ENCODE data around the gene DGAT2.

DGAT2 gene

DNA sequence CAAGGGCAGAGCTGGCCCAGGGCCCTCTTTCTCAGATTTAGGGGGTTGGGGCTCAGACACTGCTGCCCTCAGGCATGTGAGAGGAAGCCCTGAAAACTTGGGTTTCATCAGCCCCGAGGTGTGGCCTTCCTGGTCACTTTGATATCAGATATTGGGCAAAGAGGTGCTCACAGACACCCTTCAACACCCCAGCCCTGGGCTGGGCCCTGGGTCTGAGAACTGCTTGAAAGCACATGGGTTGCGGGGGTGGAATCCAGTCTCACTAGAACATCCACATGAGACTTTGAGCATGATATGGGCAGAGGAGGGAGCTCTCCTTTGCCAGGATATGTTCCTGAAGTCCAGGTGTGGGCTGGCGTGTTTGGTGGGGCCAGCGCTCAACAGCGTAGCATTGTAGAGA is 10.4 kb downstream of the DGAT2 start:
- in situ Hi-C loops (cut with MboI; ENCODE audit: low sequenced_read_pairs): no loop called here
- Histone ChIP-seq H3K4me1 (no peaks in the 10 kb centered on the region), H3K27me3 (ENCODE audit: low read depth) (no peaks in the 10 kb centered on the region), H3K4me3 (no peak overlapping the region), H3K9me3 (no peaks in the 10 kb centered on the region), H3K36me3 (replicated peaks) (no peaks in the 10 kb centered on the region)
- DNase-seq (ENCODE audit: low spot score in 2 of 2): no peak

DNA sequence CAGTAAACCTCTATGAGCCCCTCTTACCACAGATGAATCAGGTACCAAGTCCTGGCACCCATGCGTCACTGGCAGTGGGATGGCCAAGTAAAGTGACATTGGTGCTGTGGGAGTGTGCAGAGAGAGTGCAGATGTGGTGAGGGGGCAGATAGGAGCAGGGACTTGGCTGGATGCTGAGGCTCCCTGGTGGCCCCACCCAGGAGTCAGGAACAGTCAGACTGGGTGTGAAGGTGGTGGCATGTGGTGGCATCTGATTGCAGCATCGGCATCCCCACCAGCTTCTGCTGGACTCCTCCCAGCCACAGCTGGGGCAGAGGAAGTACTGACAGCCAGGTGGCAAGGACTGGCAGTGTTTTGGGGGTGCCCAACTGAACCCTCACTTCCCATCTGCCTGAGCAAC is 11.4 kb downstream of the DGAT2 start:
- H3K27me3 ChIP-seq (ENCODE audit: low read depth): no peaks in the 10 kb centered on the region
- DNase-seq (ENCODE audit: low spot score in 2 of 2): no peak
- H3K36me3 ChIP-seq (replicated peaks): no peaks in the 10 kb centered on the region
- H3K9me3 ChIP-seq: no peaks in the 10 kb centered on the region
- H3K4me3 ChIP-seq: no peak overlapping the region
- H3K4me1 ChIP-seq: no peaks in the 10 kb centered on the region
- in situ Hi-C loops (cut with MboI; ENCODE audit: low sequenced_read_pairs): no loop called here

DNA sequence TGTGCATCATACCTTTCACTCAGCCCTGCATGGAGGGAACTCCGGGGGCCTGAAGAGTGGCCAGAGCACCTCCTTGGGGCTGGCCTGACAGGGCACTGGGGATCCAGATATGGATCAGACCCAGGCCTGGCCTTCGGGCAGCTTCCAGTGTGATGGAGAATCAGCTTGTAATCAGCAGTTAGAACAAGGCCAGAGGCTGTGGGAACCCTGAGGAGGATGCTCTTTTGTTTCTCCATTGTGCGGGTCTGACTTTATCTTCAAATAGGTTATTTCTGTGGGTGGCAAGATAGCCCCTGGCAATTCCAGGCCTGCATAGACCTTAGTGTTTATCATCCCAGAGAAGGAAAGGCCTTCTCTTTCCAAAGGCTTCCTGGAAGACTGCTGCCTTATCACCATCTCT is 12.3 kb downstream of the DGAT2 start:
- H3K4me3 ChIP-seq: no peak overlapping the region
- DNase-seq (ENCODE audit: low spot score in 2 of 2): no peak
- H3K27me3 ChIP-seq (ENCODE audit: low read depth): no peaks in the 10 kb centered on the region
- no peaks in the 10 kb centered on the region for H3K36me3 ChIP-seq (replicated peaks)
- in situ Hi-C loops (cut with MboI; ENCODE audit: low sequenced_read_pairs): no loop called here
- no peaks in the 10 kb centered on the region for H3K9me3 ChIP-seq
- H3K4me1 ChIP-seq: no peaks in the 10 kb centered on the region

DNA sequence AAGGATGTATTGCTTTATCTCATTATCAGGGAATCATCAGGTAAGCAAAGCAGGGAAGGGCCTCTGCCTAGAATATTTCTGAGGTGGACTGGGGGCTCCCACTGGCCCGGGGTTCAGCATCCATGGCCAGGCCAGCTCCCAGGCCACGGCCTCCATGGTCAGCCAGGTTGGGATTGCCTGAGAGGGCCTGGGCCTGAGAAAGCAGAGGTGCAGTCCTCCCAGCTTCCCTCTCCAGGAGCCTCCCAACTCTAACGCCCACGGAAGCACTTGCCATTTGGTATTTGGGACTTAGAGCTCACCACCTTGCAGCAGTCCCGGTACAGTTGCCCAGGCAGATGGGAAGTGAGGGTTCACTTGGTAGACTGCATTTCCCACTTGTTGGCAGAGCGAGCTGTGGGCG is 12.7 kb downstream of the DGAT2 start:
- H3K36me3 ChIP-seq (replicated peaks): no peaks in the 10 kb centered on the region
- H3K4me3 ChIP-seq: no peak overlapping the region
- H3K9me3 ChIP-seq: no peaks in the 10 kb centered on the region
- H3K27me3 ChIP-seq (ENCODE audit: low read depth): no peaks in the 10 kb centered on the region
- no peaks in the 10 kb centered on the region for H3K4me1 ChIP-seq
- in situ Hi-C loops (cut with MboI; ENCODE audit: low sequenced_read_pairs): no loop called here
- DNase-seq (ENCODE audit: low spot score in 2 of 2): no peak

DNA sequence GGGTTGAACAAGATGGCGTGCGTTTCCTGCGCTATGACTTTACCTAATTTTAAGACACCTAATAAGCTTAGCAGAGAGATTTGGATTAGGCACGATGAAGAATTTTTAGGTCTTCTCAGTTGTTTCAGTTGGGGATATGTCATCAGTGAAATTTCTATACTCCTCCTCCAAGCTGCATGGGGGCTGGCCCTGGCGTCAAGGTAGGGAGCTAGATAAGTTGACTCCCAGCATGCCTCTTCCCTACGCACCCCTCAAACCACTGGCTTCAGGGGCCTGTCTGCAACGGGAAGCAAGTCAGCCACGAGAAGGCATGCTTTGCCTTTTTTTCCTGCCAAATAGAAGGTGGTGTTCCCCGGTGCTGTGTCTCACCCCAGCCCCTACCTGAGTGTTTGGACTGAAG is 13.3 kb downstream of the DGAT2 start:
- Histone ChIP-seq H3K27me3 (ENCODE audit: low read depth) (no peaks in the 10 kb centered on the region), H3K4me1 (no peaks in the 10 kb centered on the region), H3K36me3 (replicated peaks) (no peaks in the 10 kb centered on the region), H3K9me3 (no peaks in the 10 kb centered on the region), H3K4me3 (no peak overlapping the region)
- DNase-seq (ENCODE audit: low spot score in 2 of 2): no peak
- in situ Hi-C loops (cut with MboI; ENCODE audit: low sequenced_read_pairs): no loop called here

DNA sequence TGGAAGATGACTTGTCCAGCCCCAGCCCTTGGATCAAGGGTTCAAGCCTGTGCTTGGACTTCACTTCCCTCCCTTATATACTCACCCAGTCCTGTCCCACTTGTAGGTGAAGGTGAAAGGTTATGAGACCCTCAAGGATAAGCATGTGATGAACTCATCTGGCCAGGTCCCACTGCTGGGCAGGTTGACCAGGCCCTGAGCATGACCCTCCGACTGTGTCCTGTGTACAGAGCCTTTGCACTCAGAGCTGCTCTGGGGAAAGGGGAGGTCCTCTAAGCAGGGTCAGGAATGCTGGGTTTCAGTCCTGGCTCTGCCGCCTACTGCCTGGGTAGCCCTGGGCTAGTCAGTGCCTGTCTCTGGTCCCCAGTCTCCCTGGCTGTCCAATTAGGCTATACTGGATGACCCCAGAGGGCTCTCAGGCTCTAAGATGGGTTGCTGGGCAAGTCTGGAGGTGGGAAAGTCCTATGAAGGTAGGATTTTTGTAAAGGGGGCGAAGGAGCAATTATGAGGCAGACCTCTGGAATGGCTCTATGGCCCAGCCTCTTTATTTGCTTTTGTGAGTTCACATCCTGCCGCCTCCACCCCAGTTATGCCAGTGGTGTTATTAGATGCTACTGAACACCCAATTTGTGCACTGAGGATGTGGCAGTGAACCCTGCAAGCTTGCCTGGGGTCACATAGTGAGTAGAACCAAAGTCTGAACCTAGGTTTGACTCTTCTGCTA is 14.1 kb downstream of the DGAT2 start:
- no peaks in the 10 kb centered on the region for H3K9me3 ChIP-seq
- H3K4me1 ChIP-seq: no peaks in the 10 kb centered on the region
- no peak overlapping the region for H3K4me3 ChIP-seq
- no peaks in the 10 kb centered on the region for H3K36me3 ChIP-seq (replicated peaks)
- DNase-seq (ENCODE audit: low spot score in 2 of 2): no peak
- in situ Hi-C loops (cut with MboI; ENCODE audit: low sequenced_read_pairs): no loop called here
- no peaks in the 10 kb centered on the region for H3K27me3 ChIP-seq (ENCODE audit: low read depth)

DNA sequence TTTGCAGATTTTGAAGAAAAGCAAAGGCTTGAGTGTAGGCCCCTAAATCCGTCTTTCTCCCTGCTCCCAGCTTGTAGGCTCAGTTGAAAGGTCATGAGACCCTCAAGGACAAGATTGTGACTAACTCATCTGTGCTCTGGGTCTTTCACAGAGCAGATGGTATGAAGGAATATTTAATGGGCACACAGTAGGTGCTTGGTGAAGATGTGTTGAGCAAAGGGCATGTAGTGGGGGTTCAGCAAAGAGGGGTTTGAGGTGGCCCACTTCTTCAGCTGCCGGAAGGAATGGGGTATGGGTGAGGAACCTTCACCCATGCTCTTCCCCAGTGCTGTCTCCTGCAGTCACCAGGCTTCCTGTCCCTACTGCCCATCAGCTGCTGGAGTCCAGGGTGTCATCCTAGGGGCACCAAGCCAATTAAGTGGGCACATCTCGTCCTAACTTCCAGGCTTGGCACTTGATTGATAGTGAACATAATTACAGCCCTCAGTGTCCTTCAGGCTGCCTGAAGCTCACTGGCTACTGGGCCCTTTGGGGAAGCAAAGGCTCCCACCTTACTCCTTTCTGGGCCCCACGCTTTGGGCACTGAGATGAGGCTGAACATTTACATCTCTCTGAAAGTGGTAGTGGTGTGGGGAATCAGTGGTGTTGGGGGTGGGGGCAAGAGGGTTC is 15.0 kb downstream of the DGAT2 start:
- Histone ChIP-seq H3K36me3 (replicated peaks) (no peaks in the 10 kb centered on the region), H3K27me3 (ENCODE audit: low read depth) (no peaks in the 10 kb centered on the region), H3K9me3 (no peaks in the 10 kb centered on the region), H3K4me1 (no peaks in the 10 kb centered on the region), H3K4me3 (no peak overlapping the region)
- in situ Hi-C loops (cut with MboI; ENCODE audit: low sequenced_read_pairs): no loop called here
- DNase-seq (ENCODE audit: low spot score in 2 of 2): no peak

DNA sequence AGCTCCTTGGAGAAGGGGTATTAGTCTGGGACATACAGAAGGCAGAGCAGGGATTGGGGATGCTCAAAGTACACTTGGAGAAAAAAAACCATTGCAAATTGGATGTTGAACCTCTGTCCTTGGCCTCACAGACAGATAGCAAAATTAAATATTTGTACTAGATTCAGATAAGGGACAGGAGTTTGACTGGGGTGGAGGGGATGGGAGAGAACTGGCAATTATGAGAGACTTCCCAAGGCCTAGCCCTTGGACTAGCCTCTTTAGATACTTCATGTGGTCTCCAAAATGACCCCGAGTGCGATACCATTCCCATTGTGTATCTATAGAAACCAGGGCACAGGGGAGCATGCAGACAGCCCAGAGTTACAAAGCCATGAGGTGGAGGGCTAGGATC is 15.5 kb downstream of the DGAT2 start:
- Histone ChIP-seq H3K4me3 (no peak overlapping the region), H3K36me3 (replicated peaks) (no peaks in the 10 kb centered on the region), H3K4me1 (no peaks in the 10 kb centered on the region), H3K27me3 (ENCODE audit: low read depth) (no peaks in the 10 kb centered on the region), H3K9me3 (no peaks in the 10 kb centered on the region)
- DNase-seq (ENCODE audit: low spot score in 2 of 2): no peak
- in situ Hi-C loops (cut with MboI; ENCODE audit: low sequenced_read_pairs): no loop called here

DNA sequence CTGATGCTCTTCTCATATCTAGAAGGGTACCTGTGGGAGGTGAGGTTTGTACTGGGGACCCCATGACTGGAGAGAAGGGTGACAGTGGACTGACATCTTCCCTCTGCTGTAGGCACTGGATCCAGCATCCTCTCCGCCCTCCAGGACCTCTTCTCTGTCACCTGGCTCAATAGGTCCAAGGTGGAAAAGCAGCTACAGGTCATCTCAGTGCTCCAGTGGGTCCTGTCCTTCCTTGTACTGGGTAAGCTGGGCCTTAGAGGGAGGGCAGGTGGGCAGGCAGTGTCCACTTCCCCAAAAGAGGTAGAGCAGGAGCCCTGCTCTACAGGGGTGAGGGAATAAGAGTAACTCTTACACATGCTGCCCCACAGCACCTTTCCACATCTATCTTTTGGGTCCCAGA is 15.9 kb downstream of the DGAT2 start:
- Histone ChIP-seq H3K4me3 (no peak overlapping the region), H3K9me3 (no peaks in the 10 kb centered on the region), H3K36me3 (replicated peaks) (no peaks in the 10 kb centered on the region), H3K27me3 (ENCODE audit: low read depth) (no peaks in the 10 kb centered on the region), H3K4me1 (no peaks in the 10 kb centered on the region)
- in situ Hi-C loops (cut with MboI; ENCODE audit: low sequenced_read_pairs): no loop called here
- no peak for DNase-seq (ENCODE audit: low spot score in 2 of 2)

DNA sequence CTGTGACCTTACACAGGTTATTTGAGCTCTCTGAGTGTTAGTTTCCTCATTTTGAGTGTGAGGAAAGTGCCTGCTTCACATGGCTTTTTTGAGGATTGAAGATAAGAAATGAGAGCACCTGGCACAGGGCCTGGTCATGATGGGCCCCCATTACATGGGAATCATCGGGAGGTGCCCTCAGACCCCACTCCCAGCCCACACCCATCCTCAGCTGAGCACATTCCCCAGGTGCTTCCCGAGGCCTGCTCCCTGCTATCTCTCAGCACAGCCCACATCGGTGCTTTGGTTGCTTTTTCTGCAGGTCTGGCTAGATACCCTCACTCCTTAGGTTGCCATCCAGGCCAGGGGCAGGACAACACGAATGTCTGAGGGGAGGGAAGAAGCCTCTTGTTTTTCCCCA is 16.6 kb downstream of the DGAT2 start:
- Histone ChIP-seq H3K9me3 (no peaks in the 10 kb centered on the region), H3K4me3 (no peak overlapping the region), H3K27me3 (ENCODE audit: low read depth) (no peaks in the 10 kb centered on the region), H3K4me1 (no peaks in the 10 kb centered on the region), H3K36me3 (replicated peaks) (no peaks in the 10 kb centered on the region)
- DNase-seq (ENCODE audit: low spot score in 2 of 2): no peak
- in situ Hi-C loops (cut with MboI; ENCODE audit: low sequenced_read_pairs): no loop called here

DNA sequence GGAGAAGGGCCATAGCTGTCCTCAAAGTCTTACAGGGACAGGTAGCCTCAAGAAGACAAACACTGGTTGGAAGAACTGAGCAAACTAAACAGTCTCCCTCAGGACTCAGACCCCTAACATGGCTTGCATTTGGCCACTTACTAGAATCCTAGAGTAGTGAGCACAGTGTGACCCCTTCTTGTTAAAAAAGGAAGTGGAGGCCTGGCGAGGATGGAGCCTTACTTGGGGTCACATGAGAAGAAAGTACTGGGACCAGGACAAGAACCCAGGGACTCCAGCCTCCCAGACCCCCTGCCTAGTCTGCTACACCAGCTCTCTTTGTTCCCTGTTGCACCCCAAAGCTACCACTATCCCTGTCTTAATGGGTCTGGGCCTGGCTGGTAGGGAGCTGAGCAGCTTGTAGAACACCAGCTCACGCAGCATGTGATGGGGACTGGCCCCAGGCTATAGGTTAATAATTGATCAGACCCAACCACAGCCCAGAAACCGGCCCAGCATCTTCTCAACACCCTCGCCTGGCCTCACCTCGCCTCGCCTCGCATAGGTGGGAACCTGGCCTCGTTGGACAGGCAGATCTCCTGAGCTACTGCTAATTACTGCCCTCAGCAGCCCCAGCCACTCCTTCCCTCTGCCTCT is 17.6 kb downstream of the DGAT2 start:
- in situ Hi-C loops (cut with MboI; ENCODE audit: low sequenced_read_pairs): no loop called here
- Histone ChIP-seq H3K9me3 (no peaks in the 10 kb centered on the region), H3K27me3 (ENCODE audit: low read depth) (no peaks in the 10 kb centered on the region), H3K4me1 (no peaks in the 10 kb centered on the region), H3K36me3 (replicated peaks) (no peaks in the 10 kb centered on the region), H3K4me3 (no peak overlapping the region)
- no peak for DNase-seq (ENCODE audit: low spot score in 2 of 2)

DNA sequence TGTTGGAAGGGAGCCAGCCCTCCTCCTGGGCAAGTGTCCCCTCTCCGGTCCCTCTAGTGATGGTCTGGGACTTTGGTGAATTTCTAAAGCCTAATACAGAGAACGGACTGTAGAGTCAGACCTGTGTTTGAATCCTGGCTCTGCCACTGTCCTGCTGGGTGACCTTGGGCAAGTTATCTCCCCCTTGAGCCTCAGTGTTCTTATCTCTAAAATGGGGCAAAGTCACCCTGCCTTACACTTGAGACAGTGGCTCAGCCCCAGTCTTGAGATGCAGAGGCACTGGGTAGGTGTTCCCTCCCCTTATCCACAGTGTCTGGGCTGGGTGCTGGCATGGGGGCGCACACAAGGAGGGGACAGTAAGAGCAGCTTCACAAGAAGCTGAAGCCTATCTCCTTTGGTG is 20.9 kb downstream of the DGAT2 start:
- H3K27me3 ChIP-seq (ENCODE audit: low read depth): no peaks in the 10 kb centered on the region
- in situ Hi-C loops (cut with MboI; ENCODE audit: low sequenced_read_pairs): no loop called here
- no peaks in the 10 kb centered on the region for H3K36me3 ChIP-seq (replicated peaks)
- no peak overlapping the region for H3K4me3 ChIP-seq
- no peaks in the 10 kb centered on the region for H3K9me3 ChIP-seq
- H3K4me1 ChIP-seq: no peaks in the 10 kb centered on the region
- DNase-seq (ENCODE audit: low spot score in 2 of 2): no peak

DNA sequence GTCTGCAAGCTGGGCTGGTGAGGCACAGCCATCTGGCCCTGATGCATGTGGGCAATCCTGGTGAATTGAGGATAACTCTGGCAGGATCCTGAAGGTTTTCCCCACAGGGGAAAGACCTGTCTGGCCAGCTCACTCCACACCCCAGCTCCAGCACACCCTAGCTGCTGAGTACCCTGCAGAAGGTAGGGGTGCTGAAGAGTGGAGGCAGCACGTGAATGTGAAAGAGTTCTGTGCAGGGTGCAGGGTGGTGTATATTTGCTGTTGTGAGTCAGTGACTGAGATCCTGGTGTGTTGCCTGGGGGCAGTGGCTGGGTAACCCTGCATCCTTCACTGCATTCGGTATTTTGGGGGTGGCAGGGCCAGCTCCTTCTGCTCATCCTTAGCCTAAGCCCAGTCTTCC is 22.4 kb downstream of the DGAT2 start:
- in situ Hi-C loops (cut with MboI; ENCODE audit: low sequenced_read_pairs): no loop called here
- no peaks in the 10 kb centered on the region for H3K9me3 ChIP-seq

DNA sequence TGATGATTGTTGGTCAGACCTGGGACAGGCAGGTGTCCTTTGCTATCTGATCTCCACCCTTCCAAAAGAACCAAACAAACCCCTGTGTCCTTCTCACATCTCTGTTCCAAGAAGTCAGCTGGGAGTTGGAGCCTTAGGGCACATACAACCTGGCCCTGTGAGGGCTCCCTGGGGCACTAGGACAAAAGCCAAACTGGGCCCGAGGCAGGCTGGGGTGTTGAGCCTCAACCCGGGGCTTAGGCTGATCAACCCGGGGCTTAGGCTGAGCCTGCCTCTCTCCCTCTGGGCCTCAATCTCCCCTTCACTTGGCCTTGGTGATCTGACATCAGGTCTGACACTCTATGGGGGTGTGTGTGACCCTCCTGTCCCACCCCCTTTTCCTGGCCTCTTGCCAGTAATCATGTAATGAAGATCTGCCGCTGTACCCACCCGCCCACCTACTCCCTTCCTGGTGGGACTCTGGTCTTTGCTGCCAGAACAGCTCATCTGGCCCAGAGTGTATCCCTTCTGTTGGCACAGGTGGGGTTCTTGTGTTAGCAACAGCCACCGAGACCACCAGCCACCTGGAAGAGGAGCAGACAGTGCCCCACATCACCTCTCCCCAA is 23.7 kb downstream of the DGAT2 start:
- no peak for DNase-seq (ENCODE audit: low spot score in 2 of 2)
- Histone ChIP-seq H3K4me1 (no peaks in the 10 kb centered on the region), H3K9me3 (no peaks in the 10 kb centered on the region), H3K27me3 (ENCODE audit: low read depth) (no peaks in the 10 kb centered on the region), H3K36me3 (replicated peaks) (no peaks in the 10 kb centered on the region), H3K4me3 (no peak overlapping the region)
- in situ Hi-C loops (cut with MboI; ENCODE audit: low sequenced_read_pairs): no loop called here

More for the DNA sequence above, 22.4 kb downstream of the DGAT2 start:
- Histone ChIP-seq H3K4me3 (no peak overlapping the region), H3K27me3 (ENCODE audit: low read depth) (no peaks in the 10 kb centered on the region), H3K36me3 (replicated peaks) (no peaks in the 10 kb centered on the region), H3K4me1 (no peaks in the 10 kb centered on the region)
- no peak for DNase-seq (ENCODE audit: low spot score in 2 of 2)

Data from HAP-1 (cell line).